ENCODE data around the gene ARSG. TPM values are rescaled to one million over a fixed set of nuclear protein-coding genes. Genes with fewer than 3 reads are reported as not detected.

The ARSG gene
- total and polyA plus RNA-seq, 2 experiments from 2014 or later = 1.7 to 5.1 TPM

- Mint-ChIP-seq H3K36me3 (ENCODE audit: low read depth) (peaks cover 3% of the 10 kb centered on the region; the same call in 2 of the 3 replicates), H3K27ac (no peak overlapping the region), H3K4me3 (no peak overlapping the region), H3K27me3 (ENCODE audit: insufficient read depth, low read depth, poor library complexity) (peaks cover 3% of the 10 kb centered on the region), H3K4me1 (peaks cover 19% of the 10 kb centered on the region), H3K9me3 (no peaks in the 10 kb centered on the region)
- Histone ChIP-seq H3K9me2 (ENCODE audit: insufficient read depth) (no peaks in the 10 kb centered on the region), H3K79me2 (replicated peaks; ENCODE audit: insufficient read depth) (no peaks in the 10 kb centered on the region), H3K4me1 (ENCODE audit: insufficient read depth) (peaks cover 13% of the 10 kb centered on the region), H3F3A (replicated peaks; ENCODE audit: low read depth) (no peaks in the 10 kb centered on the region), H3K27me3 (ENCODE audit: insufficient read depth) (no peaks in the 10 kb centered on the region), H4K20me1 (replicated peaks; ENCODE audit: insufficient read depth) (no peaks in the 10 kb centered on the region), H3K36me3 (ENCODE audit: insufficient read depth) (no peaks in the 10 kb centered on the region), H2AFZ (peak overlapping the region; percentile 84), H3K4me3 (no peak overlapping the region), H3K4me2 (0 out of 2 replicates have a peak overlapping the region, but pooled peaks have one; percentile 47), H3K27ac (ENCODE audit: low read depth) (no peak overlapping the region)
- ATAC-seq (peak; percentile 60), DNase-seq (ENCODE audit: low spot score) (no peak)
- no peak for TF ChIP-seq REST (IDR thresholded peaks at IDR 0.05; ENCODE audit: unreplicated experiment)
- TF ChIP-seq ZNF331 (CRISPR knock-in tag; IDR thresholded peaks at IDR 0.05; ENCODE audit: low read depth) = no peak
- TF ChIP-seq EZH2phosphoT487 (IDR thresholded peaks at IDR 0.05; ENCODE audit: unreplicated experiment) = no peak
- TF ChIP-seq POLR2AphosphoS5 (IDR thresholded peaks at IDR 0.05; ENCODE audit: low read depth) = no peak
- TF ChIP-seq ZNF462 (CRISPR knock-in tag; IDR thresholded peaks at IDR 0.05) = no peak
- TF ChIP-seq JUNB (IDR thresholded peaks at IDR 0.05; ENCODE audit: unreplicated experiment) = no peak
- TF ChIP-seq ZNF114 (CRISPR knock-in tag; IDR thresholded peaks at IDR 0.05) = no peak
- no peak for TF ChIP-seq NANOG (IDR thresholded peaks at IDR 0.05; ENCODE audit: borderline replicate concordance)
- no peak for TF ChIP-seq EZH2 (IDR thresholded peaks at IDR 0.05; ENCODE audit: low read depth, unreplicated experiment)
- TF ChIP-seq CTCF (conservative IDR thresholded peaks at IDR 0.05; ENCODE audit: low read depth in 2 of 2) = no peak
- TF ChIP-seq ETS1 (IDR thresholded peaks at IDR 0.05) = no peak
- no peak for TF ChIP-seq STAT1 (IDR thresholded peaks at IDR 0.05; ENCODE audit: unreplicated experiment)
- no peak for TF ChIP-seq CREB1 (CRISPR knock-in tag; IDR thresholded peaks at IDR 0.05; ENCODE audit: low read depth)
Observed at GRCh38 chr17:68359791-68360535, 68.7 kb downstream of the ARSG start.
